Fibroblast of villous mesenchyme (primary cell): ENCODE data around the gene ZFAND6. TPM values are rescaled to one million over a fixed set of nuclear protein-coding genes. Genes with fewer than 3 reads are reported as not detected.
"Not testable (repeated sequence)": the region's sequence is repeated elsewhere in the genome, so short reads cannot be mapped to it uniquely, and the experiment has no call there.

ENCODE experiments used
- DNase-seq: peaks from one replicate; pipeline ENCODE4 v3.0.0-alpha.2; 2010; ENCODE audit warnings: low read depth
- H3K4me3 ChIP-seq: 2 replicates; pipeline ENCODE4 v1.5.1; 2011; ENCODE audit warnings: low read depth, mild to moderate bottlenecking, low read length
- total RNA-seq: library from RNA; depleted of rRNA; stranded (reverse); fragments of >200 nt; gene quantifications from 2 replicates; pipeline ENCODE4 v1.2.3, GENCODE V29; 2012
- TF ChIP-seq, protein P1 (sequence below): IDR thresholded peaks from 2 replicates; pipeline ENCODE4 v1.5.1; 2012; ENCODE audit warnings: low read depth, mild to moderate bottlenecking, low read length; ENCODE audit not compliant: insufficient read depth

The ZFAND6 gene
- total RNA-seq, 1 donor = 123 TPM

GRCh38 chr15:80034629-80035028 lies 24.8 kb upstream of the ZFAND6 start:
- TF ChIP-seq, protein P1, sequence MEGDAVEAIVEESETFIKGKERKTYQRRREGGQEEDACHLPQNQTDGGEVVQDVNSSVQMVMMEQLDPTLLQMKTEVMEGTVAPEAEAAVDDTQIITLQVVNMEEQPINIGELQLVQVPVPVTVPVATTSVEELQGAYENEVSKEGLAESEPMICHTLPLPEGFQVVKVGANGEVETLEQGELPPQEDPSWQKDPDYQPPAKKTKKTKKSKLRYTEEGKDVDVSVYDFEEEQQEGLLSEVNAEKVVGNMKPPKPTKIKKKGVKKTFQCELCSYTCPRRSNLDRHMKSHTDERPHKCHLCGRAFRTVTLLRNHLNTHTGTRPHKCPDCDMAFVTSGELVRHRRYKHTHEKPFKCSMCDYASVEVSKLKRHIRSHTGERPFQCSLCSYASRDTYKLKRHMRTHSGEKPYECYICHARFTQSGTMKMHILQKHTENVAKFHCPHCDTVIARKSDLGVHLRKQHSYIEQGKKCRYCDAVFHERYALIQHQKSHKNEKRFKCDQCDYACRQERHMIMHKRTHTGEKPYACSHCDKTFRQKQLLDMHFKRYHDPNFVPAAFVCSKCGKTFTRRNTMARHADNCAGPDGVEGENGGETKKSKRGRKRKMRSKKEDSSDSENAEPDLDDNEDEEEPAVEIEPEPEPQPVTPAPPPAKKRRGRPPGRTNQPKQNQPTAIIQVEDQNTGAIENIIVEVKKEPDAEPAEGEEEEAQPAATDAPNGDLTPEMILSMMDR = no peak
- no peak overlapping the region for H3K4me3 ChIP-seq
- no peak for DNase-seq

GRCh38 chr15:80036071-80036470 lies 23.4 kb upstream of the ZFAND6 start:
- no peak for DNase-seq
- TF ChIP-seq, protein P1 = no peak
- H3K4me3 ChIP-seq = no peak overlapping the region

DNA sequence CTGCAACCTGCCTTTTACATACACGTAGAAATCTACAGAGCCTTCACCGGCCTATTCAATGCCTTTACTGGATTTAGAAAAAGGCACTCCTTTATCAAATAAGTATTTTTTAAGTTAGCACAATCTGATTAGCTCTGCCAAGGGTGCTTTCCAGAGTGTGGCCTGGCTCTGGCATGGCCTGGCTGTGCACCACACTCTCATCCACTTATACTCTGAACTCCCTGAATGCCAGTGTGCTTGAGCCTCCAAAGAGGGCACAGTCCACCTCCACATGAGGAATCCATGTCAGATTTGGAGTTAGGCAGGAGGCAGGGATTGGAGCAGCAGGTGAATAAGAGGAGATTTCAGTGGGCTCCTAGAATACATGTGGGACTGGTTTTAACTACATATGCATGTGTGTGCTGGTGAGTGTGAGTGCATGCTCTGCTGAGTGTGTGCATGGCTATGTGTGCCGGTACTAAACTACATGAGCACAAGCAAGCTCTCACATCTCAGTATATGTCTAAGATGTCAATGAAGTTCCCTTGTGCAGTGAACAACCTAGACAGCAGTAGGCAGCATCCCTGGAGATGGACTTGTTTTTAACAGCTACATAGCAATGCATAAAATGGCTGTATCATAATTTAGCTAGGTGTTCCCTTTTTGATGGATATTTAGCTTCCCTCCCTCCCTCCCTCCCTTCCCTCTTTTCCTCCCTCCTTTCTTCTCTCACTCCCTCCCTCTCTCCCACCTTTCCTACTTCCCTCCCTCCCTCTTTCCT lies 17.8 kb upstream of the ZFAND6 start:
- no peak overlapping the region for H3K4me3 ChIP-seq
- TF ChIP-seq, protein P1 = no peak
- DNase-seq = no peak

GRCh38 chr15:80042568-80042967 lies 16.9 kb upstream of the ZFAND6 start:
- DNase-seq = no peak

GRCh38 chr15:80045219-80045618 lies 14.3 kb upstream of the ZFAND6 start:
- H3K4me3 ChIP-seq, DNase-seq: not testable (repeated sequence)

More at GRCh38 chr15:80042568-80042967, 16.9 kb upstream of the ZFAND6 start:
- H3K4me3 ChIP-seq = no peak overlapping the region
- TF ChIP-seq, protein P1 = no peak

DNA sequence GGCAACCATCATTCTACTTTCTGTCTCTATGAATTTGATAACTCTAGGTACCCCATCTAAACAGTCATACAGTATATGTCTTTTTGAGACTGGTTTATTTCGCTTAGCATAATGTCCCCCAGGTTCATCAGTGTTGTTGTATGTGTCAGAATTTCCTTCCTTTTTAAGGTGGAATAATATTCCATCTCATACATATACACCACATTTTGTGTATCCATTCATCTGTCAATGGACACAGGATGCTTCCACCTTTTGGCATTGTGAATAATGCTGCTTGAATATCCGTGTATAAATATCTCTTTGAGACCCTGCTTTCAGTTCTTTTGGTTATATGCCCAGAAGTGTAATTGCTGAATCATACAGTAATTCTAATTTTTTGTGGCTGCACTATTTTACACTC lies 10.4 kb upstream of the ZFAND6 start:
- TF ChIP-seq, protein P1 = no peak
- no peak for DNase-seq
- H3K4me3 ChIP-seq = no peak overlapping the region

GRCh38 chr15:80052597-80053304 lies 6.7 kb upstream of the ZFAND6 start:
- no peak for DNase-seq
- H3K4me3 ChIP-seq = no peak overlapping the region
- TF ChIP-seq, protein P1 = no peak
